ENCODE data around the gene TBC1D3I. TPM values are rescaled to one million over a fixed set of nuclear protein-coding genes. Genes with fewer than 3 reads are reported as not detected.
"Not testable (repeated sequence)": the region's sequence is repeated elsewhere in the genome, so short reads cannot be mapped to it uniquely, and the experiment has no call there.

TBC1D3I gene
- total RNA-seq, 1 experiment from 2014 or later, result 0.58 TPM

DNA sequence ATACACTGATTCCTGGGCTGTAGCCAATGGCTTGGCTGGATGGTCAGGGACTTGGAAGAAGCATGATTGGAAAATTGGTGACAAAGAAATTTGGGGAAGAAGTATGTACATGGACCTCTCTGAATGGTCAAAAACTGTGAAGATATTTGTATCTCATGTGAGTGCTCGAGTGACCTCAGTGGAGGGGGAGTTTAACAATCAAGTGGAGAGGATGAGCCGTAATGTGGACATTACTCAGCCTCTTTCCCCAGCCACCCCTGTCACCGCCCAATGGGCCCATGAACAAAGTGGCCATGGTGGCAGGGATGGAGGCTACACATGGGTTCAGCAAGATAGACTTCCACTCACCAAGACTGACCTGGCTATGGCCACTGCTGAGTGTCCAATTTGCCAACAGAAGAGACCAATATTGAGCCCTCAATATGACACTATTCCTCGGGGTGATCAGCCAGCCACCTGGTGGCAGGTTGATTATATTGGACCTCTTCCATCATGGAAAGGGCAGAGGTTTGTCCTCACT is 42.7 kb downstream of the TBC1D3I start:
- H3K4me1 ChIP-seq (ENCODE audit: insufficient read depth, low read length, poor library complexity, severe bottlenecking); H3K36me3 ChIP-seq (ENCODE audit: insufficient read depth, low read length, poor library complexity, severe bottlenecking); H3K9me3 ChIP-seq (ENCODE audit: low read depth, low read length, poor library complexity, severe bottlenecking); H3K27me3 ChIP-seq (replicated peaks; ENCODE audit: insufficient read depth, low read depth, low read length, poor library complexity); intact Hi-C loops (cut with micrococcal nuclease; ENCODE audit: unreplicated experiment); CTCF ChIA-PET; POLR2A ChIA-PET (ENCODE audit: low non-redundant PET); H3K4me3 ChIP-seq (ENCODE audit: low read depth, low read length, poor library complexity, severe bottlenecking); DNase-seq (ENCODE audit: low spot score); H3K27ac ChIP-seq (ENCODE audit: low read depth, low read length, poor library complexity, severe bottlenecking); BruUV-seq (replicated peaks): not testable (repeated sequence)

DNA sequence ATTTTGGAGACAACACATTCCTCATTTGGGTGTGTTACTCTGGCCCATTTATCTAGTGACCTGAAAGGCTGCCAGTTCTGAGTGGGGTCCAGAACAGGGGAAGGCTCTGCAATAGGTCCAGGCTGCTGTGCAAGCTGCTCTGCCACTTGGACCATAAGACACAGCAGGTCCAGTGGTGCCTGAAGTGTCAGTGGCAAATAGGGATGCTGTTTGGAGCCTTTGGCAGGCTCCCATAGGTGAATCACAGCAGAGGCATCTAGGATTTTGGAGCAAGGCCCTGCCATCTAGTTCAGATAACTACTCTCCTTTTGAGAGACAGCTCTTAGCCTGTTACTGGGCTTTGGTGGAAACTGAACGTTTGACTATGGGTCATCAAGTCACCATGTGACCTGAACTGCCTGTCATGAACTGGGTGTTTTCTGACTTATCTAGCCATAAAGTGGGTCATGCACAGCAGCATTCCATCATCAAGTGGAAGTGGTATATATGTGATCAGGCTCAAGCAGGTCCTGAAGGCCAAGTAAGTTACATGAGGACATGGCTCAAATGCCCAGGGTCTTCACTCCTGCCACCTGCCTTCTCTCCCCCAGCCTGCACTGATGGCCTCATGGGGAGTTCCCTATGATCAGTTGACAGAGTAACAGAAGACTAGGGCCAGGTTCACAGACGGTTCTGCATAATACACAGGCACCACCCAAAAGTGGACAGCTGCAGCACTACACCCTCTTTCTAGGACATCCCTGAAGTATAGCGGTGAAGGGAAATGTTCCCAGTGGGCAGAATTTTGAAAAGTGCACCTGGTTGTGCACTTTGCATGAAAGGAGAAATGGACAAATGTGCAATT is 43.4 kb downstream of the TBC1D3I start:
- H3K9me3 ChIP-seq (ENCODE audit: low read depth, low read length, poor library complexity, severe bottlenecking); CTCF ChIA-PET; H3K36me3 ChIP-seq (ENCODE audit: insufficient read depth, low read length, poor library complexity, severe bottlenecking); DNase-seq (ENCODE audit: low spot score); intact Hi-C loops (cut with micrococcal nuclease; ENCODE audit: unreplicated experiment); H3K4me3 ChIP-seq (ENCODE audit: low read depth, low read length, poor library complexity, severe bottlenecking); H3K27me3 ChIP-seq (replicated peaks; ENCODE audit: insufficient read depth, low read depth, low read length, poor library complexity); POLR2A ChIA-PET (ENCODE audit: low non-redundant PET); H3K4me1 ChIP-seq (ENCODE audit: insufficient read depth, low read length, poor library complexity, severe bottlenecking); H3K27ac ChIP-seq (ENCODE audit: low read depth, low read length, poor library complexity, severe bottlenecking); BruUV-seq (replicated peaks): not testable (repeated sequence)

DNA sequence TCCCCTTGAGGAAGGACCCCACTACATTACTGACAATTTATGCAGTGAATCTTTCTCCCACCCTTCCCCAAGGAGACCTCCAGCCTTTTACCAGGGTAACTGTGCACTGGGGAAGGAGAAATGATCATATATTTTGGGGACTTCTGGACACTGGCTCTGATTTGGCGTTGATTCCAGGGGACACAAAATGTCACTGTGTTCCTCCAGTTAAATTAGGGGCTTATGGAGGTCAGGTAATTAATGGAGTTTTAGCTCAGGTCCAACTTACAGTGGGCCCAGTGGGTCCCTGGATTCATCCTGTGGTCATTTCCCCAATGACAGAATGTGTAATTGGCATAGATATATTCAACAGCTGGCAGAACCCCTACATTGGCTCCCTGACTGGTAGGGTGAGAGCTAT is 44.8 kb downstream of the TBC1D3I start:
- H3K36me3 ChIP-seq (ENCODE audit: insufficient read depth, low read length, poor library complexity, severe bottlenecking); intact Hi-C loops (cut with micrococcal nuclease; ENCODE audit: unreplicated experiment); DNase-seq (ENCODE audit: low spot score); H3K4me1 ChIP-seq (ENCODE audit: insufficient read depth, low read length, poor library complexity, severe bottlenecking); H3K4me3 ChIP-seq (ENCODE audit: low read depth, low read length, poor library complexity, severe bottlenecking); POLR2A ChIA-PET (ENCODE audit: low non-redundant PET); CTCF ChIA-PET; H3K27me3 ChIP-seq (replicated peaks; ENCODE audit: insufficient read depth, low read depth, low read length, poor library complexity); H3K27ac ChIP-seq (ENCODE audit: low read depth, low read length, poor library complexity, severe bottlenecking); H3K9me3 ChIP-seq (ENCODE audit: low read depth, low read length, poor library complexity, severe bottlenecking); BruUV-seq (replicated peaks): not testable (repeated sequence)

DNA sequence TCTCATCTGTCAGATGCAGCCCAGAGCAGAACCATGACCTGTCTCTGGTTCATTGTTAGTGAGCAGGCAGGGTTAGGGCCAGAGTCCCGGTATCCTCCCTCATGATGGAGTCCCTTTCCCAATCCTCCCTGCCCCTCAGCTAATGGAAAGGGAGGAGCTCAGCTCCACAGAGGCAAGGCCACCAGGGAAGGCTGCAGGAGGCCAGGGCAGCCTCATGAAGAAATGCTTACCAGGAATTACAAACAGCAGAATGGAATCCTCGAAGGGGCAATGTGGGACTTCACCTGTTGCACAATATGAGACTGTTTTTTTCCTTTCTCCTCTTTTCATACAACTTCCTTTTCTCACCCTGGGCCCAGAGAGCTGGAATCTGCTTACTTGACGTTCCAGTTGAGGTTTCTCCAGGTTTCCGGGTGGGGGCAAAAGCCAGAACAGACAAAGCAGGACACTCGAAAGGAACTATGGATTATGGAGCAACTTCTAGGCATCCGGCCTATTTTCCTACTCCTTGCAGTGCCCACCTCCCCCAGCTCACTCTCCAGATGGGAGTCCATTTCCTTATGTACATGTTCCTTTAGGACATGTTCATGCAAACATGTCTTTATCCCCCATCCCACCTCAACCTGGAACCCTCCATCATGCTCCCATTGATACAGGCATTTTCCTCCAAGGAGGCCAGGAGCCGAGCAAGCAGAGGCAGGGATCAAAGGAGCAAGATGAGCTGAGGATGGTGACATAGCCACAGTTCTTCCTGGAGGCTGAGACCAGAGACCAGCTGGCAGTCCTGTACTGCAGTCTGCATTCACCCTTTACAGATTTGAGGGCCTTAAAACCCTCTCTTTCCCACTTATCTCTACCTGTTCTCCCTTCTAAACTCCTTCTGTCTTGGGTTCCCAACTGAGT is 48.7 kb downstream of the TBC1D3I start:
- H3K27me3 ChIP-seq (replicated peaks; ENCODE audit: insufficient read depth, low read depth, low read length, poor library complexity); BruUV-seq (replicated peaks); H3K4me3 ChIP-seq (ENCODE audit: low read depth, low read length, poor library complexity, severe bottlenecking); CTCF ChIA-PET; H3K9me3 ChIP-seq (ENCODE audit: low read depth, low read length, poor library complexity, severe bottlenecking); H3K27ac ChIP-seq (ENCODE audit: low read depth, low read length, poor library complexity, severe bottlenecking); DNase-seq (ENCODE audit: low spot score); POLR2A ChIA-PET (ENCODE audit: low non-redundant PET); H3K4me1 ChIP-seq (ENCODE audit: insufficient read depth, low read length, poor library complexity, severe bottlenecking); intact Hi-C loops (cut with micrococcal nuclease; ENCODE audit: unreplicated experiment); H3K36me3 ChIP-seq (ENCODE audit: insufficient read depth, low read length, poor library complexity, severe bottlenecking): not testable (repeated sequence)

DNA sequence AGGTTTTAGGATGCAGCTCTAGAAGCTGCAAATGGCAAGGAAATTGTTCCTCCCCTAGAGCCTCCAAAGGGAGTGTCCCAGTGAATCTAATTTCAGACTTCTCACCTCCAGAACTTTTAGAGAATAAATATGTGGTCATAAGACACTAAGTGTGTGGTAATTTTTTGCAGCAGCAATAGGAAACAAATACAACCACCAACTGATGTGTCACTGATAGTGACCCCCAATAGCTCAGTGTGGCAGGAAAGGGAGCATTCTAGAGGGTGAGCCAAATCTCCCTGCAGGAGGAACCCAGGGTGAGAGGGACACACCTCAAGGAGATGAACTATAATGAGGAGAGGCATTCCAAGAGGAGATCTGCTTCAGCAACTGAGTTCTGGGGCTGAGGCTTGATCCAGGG is 49.5 kb downstream of the TBC1D3I start:
- CTCF ChIA-PET, result no interaction called here
- intact Hi-C loops (cut with micrococcal nuclease; ENCODE audit: unreplicated experiment), result no loop called here
- H3K4me3 ChIP-seq (ENCODE audit: low read depth, low read length, poor library complexity, severe bottlenecking), result no peak overlapping the region
- no peaks in the 10 kb centered on the region for H3K27me3 ChIP-seq (replicated peaks; ENCODE audit: insufficient read depth, low read depth, low read length, poor library complexity)
- POLR2A ChIA-PET (ENCODE audit: low non-redundant PET), result no interaction called here
- no peak for TF ChIP-seq EZH2 (IDR thresholded peaks at IDR 0.05; ENCODE audit: borderline replicate concordance, low read depth, low read length, poor library complexity, severe bottlenecking)
- TF ChIP-seq, protein P1, sequence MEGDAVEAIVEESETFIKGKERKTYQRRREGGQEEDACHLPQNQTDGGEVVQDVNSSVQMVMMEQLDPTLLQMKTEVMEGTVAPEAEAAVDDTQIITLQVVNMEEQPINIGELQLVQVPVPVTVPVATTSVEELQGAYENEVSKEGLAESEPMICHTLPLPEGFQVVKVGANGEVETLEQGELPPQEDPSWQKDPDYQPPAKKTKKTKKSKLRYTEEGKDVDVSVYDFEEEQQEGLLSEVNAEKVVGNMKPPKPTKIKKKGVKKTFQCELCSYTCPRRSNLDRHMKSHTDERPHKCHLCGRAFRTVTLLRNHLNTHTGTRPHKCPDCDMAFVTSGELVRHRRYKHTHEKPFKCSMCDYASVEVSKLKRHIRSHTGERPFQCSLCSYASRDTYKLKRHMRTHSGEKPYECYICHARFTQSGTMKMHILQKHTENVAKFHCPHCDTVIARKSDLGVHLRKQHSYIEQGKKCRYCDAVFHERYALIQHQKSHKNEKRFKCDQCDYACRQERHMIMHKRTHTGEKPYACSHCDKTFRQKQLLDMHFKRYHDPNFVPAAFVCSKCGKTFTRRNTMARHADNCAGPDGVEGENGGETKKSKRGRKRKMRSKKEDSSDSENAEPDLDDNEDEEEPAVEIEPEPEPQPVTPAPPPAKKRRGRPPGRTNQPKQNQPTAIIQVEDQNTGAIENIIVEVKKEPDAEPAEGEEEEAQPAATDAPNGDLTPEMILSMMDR (conservative IDR thresholded peaks at IDR 0.05; ENCODE audit: low read depth, low read length), result no peak
- H3K27ac ChIP-seq (ENCODE audit: low read depth, low read length, poor library complexity, severe bottlenecking), result no peak overlapping the region
- no TSS peak for BruUV-seq (replicated peaks)
- H3K36me3 ChIP-seq (ENCODE audit: insufficient read depth, low read length, poor library complexity, severe bottlenecking), result no peaks in the 10 kb centered on the region
- no peaks in the 10 kb centered on the region for H3K4me1 ChIP-seq (ENCODE audit: insufficient read depth, low read length, poor library complexity, severe bottlenecking)
- no peaks in the 10 kb centered on the region for H3K9me3 ChIP-seq (ENCODE audit: low read depth, low read length, poor library complexity, severe bottlenecking)
- DNase-seq (ENCODE audit: low spot score), result no peak

Measured in A673 (cell line).